ENCODE measurements around the gene SCN1B.
"Not testable (repeated sequence)": the region's sequence is repeated elsewhere in the genome, so short reads cannot be mapped to it uniquely, and the experiment has no call there.

- TF ChIP-seq POLR2A (IDR thresholded peaks at IDR 0.05; ENCODE audit: low read depth); CTCF (IDR thresholded peaks at IDR 0.05): not testable (repeated sequence)
Observed at GRCh38 chr19:35028600-35028885, 1.7 kb upstream of the SCN1B start.
